IPS DF 4.7 (cell line): ENCODE measurements around the gene YPEL4.

Experiments used
- DNase-seq: peaks from one replicate; pipeline ENCODE4 v3.0.0-alpha.2; 2013; ENCODE audit warnings: low spot score; ENCODE audit errors: extremely low read depth

The YPEL4 gene

DNA sequence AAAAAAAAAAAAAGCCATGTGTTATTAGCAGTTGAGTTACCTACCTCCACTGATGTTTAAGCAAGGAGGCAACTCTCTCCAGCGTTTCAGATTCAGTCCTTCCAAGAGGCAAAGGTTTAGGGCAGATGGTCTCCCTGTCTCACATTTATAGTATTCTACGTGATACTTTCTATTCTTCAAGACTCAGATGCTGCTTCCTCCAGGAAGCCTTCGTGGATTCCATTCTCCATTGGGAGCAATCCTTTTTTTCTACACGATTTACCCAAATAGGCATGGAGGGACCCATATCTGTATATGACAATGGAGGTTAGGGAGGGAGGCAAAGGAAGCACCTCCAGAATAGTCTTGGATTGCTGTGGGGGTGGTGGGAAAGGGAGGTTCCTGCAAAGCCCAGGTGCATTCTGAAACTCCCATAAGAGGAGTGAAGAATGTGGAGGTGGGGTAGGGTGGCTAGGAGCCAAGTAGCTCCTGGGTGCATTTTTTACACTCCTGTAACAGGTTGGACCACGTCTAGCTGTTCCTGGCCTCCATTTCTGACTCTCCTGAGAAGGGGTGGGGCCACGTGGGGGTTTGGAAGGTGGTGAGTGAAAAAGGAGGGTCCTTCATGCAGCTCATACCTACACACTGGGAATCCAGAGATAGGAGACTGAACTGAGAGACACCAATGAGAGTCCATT lies 16.2 kb downstream of the YPEL4 start:
- DNase-seq = no peak

DNA sequence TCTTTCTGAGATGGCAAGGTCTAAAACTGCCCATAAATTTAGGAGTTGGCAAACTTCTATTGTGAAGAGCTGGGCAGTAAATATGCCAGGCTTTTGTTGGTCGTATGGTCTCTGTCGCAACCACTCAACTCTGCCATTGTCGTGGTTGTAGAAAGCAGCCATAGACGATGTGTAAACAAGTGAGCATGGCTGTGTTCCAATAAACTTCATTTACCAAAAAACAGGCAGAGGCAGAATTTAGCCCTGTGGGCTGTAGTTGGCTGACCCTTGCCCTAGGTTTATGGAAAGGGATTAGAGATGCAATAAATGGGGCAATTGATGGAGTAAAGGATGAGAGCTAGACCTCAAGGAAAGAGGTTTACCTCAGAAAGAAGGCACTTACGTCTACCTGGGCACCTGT lies 17.6 kb downstream of the YPEL4 start:
- no peak for DNase-seq

DNA sequence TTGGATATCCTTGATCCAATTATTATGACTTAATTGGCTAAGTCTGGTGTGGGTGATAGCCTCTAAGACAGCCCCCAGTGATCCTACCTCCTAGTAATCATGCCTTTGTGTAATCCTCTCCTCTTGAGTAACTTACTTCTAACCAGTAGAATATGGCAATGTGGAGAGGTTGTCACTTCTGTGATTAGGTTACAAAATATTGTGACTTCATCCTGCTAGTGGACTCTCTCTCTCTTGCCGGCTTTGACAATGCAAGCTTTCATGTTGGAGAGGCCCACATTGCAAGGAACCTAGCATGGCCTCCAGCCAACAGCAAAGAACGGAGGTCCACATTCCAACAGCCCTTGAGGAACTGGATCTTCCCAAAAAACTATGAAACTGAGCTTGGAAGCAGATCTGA lies 19.5 kb downstream of the YPEL4 start:
- DNase-seq = no peak

DNA sequence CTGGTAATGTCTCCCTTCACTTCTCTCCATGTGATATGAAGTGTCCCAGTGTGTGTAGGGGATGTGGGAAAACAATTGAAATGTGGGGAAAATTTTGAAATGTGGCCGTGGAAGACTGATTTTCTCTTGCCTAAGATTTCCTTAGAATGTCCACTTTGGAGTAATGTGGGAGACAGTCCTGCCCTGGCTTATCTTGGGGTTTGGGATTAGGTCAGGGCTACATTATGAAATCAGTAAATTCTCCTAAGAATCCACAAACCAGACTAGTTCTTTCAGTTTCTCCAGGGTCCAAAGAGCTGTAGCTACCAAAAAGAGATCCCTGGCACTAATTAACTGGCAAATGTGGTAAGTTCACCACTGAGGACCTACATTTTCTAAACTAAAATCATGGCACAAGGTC lies 22.8 kb downstream of the YPEL4 start:
- no peak for DNase-seq

DNA sequence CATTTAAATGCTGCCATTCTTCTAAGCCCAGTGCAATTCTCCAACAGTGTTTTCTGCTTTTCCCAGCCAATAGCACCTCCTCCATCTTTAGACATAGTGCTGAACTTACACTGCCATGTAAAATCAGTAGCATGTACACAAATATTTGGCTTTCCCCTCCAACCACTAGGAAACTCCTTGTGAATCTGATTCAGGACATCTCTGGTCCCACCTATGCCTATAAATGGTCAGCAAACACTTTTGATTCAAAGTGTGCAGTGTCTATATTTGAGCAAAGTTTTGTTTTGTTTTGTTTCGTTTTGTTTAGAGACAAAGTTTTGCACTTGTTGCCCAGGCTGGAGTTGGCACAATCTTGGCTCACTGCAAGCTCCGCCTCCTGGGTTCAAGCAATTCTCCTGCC lies 24.8 kb downstream of the YPEL4 start:
- DNase-seq = no peak

DNA sequence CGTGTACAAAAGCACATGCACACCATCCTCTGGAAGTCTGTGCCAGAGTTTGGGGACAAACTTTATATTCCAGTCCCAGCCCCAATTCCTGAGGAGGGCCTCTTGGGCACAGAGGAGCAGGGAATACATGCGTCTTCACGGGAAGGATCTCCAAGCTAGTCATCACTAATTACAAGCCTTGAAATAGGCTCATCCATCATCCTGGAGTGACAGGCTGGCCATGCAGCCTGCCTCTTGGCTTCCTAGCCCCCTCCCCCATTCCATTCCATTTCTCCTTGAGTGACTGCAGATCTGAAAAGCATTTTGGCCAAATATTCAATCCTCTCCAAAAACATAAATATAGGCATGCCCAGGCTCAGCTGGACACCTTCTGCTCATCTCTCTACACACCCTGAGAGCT lies 27.4 kb downstream of the YPEL4 start:
- no peak for DNase-seq

DNA sequence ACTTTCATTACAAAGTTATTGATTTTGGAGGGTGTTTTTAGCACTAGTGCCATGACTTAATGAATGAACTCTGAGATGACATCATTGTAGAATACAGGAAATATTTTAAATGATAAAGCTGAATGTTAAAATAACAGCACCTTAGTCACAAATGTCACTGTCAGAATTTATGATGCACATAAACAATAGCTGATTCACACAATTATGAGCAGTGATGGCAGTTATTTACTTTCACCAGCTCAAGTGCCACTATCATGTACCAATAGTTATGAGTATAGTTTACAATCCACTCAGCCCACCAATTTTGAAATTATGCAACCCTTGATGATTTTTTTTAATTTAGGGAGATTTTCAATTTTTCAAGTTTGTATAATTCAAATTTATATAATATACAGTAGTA lies 29.2 kb downstream of the YPEL4 start:
- DNase-seq = no peak

DNA sequence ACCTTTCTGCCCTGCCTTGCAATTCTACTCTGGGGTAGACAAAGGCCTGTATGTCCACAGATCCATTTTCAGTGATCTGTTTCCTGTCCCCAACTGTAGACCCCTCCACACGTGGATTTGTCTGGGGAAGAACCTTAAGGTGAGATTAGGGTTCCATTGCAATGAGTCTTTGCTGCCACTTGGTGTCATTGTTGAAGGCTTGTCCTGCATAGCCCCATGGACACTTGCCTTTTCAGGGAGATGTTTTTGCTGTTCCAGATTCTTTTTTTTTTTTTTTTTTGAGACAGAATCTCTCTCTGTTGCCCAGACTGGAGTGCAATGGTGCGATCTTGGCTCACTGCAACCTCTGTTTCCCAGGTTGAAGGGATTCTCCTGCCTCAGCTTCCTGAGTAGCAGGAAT lies 30.4 kb downstream of the YPEL4 start:
- DNase-seq = no peak

DNA sequence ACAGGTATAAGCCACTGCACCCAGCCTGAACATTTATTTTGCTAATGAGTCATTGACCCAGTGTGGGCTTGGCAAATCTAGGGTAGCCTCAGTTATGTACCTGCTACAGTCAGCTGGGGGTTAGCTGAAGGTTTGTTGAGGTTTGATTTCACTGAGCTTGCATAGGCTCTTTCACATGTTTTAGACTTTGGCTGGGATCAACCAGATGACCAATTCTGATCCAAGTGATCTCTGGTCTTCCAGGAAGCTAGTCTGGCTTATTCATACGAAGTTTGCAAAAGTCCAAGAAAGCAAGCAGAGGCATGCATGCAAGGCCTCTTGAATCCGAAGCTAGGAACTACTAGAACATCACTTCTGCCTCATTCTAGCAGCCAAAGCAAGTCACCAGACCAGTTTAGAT lies 31.3 kb downstream of the YPEL4 start:
- no peak for DNase-seq

DNA sequence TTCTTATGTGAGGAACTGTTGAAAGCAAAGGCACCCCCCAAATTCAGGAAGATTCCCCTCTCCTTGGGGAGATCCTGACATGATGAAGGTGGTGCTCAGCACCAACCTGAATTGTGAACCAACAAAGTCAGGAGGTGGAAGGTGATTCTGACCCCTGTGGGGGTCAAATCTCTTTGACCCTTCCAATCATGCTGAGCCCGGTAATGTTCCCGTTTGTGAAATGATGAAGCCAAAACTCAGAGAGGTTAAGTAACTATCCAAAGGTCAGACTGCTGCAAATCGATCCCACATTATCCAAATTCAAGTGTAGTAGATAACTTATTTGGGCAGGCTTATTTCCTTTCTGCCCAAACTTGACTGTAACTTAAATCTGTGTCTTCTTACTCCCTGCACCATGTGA lies 33.1 kb downstream of the YPEL4 start:
- DNase-seq = no peak

DNA sequence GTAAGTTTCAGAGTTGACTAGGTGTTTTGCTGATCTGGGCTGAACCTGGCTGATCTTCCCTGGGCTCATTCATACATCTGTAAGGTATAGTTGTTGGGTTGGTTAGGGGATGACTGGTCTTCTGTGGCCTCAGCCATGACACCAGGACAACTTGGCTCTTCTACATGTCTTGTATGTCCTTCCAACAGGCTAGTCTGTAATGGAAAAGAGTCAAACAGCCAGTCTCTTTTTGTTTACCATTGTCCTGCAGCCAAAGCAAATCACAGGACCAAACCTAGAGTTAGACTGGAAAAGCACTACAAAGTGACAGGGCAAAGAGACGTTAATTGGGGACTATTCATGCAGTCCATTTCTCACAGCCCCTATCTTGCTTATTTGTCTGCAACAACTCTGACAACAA lies 34.4 kb downstream of the YPEL4 start:
- DNase-seq = no peak

DNA sequence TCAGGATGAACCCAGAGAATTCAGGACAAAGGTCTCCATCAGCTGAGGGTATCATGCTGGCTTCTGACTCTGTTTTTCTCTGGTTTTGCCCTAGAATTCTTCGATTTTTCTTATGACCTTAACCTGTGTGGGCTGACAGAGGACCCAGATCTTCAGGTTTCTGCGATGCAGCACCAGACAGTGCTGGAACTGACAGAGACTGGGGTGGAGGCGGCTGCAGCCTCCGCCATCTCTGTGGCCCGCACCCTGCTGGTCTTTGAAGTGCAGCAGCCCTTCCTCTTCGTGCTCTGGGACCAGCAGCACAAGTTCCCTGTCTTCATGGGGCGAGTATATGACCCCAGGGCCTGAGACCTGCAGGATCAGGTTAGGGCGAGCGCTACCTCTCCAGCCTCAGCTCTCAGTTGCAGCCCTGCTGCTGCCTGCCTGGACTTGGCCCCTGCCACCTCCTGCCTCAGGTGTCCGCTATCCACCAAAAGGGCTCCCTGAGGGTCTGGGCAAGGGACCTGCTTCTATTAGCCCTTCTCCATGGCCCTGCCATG lies 35.4 kb downstream of the YPEL4 start:
- no peak for DNase-seq

DNA sequence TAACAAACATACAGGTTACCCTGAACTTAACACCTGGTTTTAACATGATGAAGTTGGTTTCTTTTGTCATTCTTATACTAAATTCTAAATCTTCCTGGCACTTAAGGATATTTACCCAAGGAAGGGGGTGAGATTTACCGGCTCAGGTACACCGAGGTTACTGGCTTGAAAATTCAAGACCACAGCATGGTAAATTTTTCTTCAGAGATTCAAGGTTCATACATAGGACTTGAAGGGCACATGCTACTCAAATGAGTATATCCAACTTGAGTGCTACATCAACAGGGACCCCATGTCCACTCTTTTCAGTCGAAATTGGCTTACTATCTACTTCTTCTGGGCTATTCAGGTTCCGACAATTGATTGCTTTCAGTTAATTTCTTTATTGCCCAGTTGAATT lies 39.5 kb downstream of the YPEL4 start:
- DNase-seq = no peak

DNA sequence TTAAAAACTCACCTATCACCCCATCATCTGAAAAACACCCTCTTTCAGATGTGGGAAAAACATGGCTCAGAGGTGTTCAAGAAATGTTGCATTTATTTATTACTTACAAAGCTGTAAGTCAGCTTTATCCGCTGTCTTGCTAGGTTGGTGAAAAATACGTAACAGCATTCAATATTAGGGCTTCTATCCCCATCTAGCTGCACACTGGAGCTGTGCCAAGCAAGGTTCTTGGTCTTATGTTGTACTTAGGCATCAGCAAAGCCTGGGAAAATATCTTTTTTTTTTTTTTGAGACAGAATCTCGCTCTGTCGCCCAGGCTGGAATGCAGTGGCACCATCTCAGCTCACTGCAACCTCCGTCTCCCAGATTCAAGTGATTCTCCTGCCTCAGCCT lies 44.7 kb downstream of the YPEL4 start:
- DNase-seq = no peak

DNA sequence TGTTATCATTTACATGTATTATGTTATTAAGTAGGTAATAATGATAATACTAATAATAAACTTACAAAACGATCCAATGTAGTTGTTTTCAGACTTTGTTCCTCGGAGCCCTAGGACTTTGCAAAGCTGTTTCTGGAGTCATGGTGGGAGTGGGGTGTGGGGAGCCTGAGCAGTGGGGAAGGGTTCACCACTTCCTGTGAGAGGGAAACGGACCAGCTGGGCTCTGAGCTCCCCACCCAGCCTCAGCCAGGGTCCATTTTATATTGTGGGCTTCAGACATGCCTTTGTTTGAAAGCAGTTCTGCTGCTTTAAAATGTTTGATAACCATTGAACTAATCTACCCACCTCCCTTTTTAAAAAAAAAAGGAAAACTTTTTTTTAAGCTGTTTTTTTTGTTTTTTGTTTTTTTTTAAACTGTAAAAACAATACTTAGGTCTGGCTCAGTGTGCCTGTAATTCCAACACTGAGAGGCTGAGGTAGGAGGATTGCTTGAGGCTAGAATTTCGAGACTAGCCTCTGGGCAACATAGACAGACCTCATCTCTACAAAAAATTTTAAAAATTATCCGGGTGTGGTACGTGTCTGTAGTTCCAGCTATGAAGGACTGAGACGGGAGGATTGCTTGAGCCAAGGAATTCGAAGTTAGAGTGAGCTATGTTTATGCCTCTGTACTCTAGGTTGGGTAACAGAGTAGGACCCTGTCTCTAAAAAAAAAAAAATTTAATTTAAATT lies 45.2 kb downstream of the YPEL4 start:
- no peak for DNase-seq

DNA sequence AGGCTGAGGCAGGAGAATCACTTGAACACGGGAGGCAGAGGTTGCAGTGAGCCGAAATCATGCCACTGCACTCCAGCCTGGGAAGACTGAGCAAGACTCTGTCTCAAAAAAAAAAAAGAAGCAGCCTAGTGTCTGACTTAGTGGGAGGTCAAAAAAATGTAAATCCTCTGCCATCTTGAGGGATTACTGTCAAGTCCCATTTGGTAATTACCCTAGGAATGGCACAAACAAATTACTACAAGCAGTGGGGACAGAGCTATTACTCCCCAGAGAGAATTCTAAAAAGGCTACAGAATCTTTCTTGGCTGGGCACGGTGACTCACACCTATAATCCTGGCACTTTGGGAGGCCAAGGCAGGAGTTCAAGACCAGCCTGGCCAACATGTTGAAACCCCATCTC lies 48.4 kb downstream of the YPEL4 start:
- DNase-seq = no peak

DNA sequence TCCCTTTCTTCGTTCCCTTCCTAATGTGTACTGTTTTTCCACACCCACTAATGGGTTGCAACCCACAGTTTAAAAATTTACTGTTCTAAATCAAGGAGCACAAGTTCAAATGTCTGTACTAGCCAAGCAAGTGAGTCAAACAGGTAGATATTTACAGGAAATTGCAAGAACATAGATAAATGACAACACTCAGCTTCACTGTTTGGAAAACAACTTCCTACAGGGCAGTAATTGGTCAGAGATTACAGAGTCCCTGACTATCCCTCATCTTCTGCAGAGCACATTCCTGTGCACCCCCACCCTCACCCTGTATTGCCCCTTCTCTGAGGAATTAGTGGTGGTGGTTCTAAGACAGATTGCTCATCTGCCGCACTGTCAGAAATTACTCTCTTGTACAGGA lies 50.3 kb downstream of the YPEL4 start:
- no peak for DNase-seq

DNA sequence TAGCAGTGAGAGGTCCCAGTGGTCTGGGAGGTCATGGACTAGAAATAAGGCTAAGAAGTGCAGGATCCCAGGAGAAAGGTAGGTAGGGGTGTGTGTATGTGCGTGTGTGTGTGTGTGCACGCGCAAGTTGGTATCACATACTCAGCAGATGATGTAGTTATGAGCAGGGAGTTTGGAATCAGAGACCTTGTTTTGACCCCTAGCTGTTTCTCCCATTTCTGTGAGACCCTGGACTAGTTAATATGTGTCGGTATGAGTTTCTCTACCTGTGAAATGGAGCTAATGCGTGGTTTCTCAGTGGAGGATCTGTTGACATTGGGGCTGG lies 50.9 kb downstream of the YPEL4 start:
- DNase-seq = no peak

DNA sequence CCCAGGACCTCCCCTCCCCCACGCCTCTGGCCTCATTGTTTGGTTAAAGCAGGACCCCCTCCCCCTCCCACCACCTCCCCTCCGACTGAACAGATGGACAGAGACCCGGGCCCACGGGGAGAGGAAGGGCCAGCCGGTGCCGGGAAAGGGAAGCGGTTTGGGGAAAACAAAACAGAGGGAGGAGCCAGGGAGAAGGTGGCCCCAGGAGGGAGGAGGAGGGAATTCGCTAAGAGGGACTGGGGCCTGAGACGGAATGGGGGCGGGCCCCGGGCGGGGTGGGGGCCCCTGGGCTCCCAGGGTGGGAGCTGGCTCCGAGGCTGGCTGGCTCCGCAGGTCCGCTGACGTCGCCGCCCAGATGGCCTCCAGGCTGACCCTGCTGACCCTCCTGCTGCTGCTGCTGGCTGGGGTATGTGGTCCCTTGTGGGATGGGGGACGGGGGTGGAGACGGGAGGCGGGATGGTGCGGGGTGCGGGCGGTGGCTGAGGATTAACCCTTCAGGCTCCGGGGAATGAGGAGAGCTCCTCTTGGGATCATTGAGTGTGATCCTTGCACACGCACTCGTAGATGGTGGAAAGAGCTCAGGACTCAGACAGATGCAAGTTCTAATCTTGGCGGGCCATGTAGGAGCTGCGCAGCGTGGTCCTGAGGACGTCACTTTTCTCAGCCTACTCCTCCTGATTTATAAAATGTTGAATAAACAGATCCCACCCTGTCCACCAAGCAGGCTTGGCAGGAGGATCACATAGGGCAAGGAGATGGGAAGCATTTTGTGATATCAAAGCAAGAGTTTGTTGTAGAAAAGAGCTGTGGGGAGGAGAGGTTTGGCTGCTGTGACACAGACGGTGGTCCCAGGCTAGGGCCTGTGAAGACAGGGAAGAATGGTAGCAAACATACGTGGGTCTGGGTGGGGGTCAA lies 51.5 kb downstream of the YPEL4 start:
- DNase-seq = peak; percentile 74

DNA sequence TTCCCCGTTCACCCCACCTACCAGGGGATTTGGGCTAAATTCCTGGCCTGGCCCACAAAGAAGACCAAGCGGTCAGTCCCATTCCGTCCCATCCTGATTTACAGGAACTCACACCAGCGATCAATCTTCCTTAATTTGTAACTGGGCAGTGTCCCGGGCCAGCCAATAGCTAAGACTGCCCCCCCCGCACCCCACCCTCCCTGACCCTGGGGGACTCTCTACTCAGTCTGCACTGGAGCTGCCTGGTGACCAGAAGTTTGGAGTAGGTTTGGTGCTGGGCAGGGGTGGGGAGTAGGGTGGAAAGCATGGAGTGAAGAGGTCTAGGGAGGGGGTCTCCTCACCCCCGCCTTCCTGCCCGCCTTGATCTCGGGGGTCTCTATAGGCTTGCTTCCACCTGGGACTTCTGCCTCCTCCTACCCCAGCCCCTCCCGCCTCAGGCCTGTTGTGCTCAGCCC lies 52.2 kb downstream of the YPEL4 start, which contains the start of gene SERPING1:
Gene SERPING1 (plus strand): TSS at position 225 of the 455 bp plus-strand sequence. CDS start 586 bp downstream, outside the sequence.
- no peak for DNase-seq

DNA sequence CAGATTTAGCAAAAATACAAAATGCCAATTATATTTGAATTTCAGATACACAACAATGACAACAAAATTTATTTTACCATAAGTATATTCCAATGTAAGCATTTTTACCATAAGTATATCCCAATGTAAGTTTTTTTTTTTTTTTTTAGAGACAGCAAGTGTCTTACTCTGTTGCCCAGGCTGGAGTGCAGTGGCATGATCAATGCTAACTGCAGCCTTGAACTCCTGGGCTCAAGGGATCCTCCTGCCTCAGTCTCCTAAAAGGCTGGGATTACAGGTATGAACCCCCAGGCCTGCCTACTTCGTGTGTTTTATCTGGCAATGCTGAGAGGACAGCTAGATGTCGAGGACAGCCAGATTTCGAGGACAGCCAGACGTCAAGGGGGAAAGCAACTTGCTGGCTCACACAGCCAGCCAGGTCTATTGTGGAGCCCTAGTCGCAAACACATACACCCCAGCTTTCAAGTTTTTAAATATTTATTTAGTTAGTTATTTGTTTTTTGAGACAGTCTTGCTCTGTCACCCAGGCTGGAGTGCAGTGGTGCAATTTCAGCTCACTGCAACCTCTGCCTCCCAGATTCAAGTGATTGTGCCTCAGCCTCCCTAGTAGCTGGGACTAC lies 53.3 kb downstream of the YPEL4 start:
- no peak for DNase-seq
